GM18873 (cell line): Measurements from ENCODE around the gene VAV2.
A peak's percentile ranks its signal among the peaks of the same experiment; 100 is the strongest.

Experiments
- ATAC-seq: cut with Tn5 transposase; IDR thresholded peaks from one replicate; pipeline ENCODE4 v1.9.1; 2021; ENCODE audit warnings: mild to moderate bottlenecking, moderate library complexity, moderate number of reproducible peaks; ENCODE audit not compliant: unreplicated experiment, low FRiP score

VAV2 gene

DNA sequence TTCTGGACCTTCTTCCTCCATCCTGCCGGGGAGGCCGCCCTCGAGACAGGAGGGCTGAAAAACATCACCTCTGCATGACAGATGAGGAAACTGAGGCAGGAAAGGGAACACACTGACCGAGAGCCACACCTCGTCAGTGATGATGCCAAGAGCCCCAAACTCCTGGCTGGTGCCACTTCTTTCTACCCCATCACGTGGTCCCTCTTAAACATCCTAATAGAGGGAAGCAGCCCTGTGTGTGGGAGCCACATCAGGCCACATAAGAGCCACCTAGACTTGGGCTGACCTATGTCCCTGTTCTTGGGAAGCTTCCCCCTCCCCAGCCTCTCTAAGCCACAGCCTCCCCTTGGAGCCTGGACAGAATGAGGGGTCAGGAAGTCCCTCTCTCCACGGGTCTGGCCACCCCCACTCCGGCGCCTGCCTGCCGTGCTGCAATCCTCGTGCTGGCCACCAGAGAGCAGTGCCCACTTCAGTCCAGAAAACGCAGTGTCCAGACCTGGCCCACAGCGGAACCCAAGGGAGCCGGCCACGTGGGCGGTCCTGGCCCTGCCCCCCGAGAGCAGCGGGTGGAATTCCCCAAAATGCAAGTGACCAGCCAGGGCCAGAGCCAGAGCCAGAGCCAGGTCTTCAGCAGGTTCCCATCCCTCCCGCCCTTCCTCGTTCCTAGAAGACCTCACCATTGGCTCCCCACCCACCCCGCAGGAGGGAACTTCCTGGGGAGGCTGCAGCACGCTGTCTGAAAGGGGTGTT lies 199.2 kb downstream of the VAV2 start:
- peak; percentile 51 for ATAC-seq

DNA sequence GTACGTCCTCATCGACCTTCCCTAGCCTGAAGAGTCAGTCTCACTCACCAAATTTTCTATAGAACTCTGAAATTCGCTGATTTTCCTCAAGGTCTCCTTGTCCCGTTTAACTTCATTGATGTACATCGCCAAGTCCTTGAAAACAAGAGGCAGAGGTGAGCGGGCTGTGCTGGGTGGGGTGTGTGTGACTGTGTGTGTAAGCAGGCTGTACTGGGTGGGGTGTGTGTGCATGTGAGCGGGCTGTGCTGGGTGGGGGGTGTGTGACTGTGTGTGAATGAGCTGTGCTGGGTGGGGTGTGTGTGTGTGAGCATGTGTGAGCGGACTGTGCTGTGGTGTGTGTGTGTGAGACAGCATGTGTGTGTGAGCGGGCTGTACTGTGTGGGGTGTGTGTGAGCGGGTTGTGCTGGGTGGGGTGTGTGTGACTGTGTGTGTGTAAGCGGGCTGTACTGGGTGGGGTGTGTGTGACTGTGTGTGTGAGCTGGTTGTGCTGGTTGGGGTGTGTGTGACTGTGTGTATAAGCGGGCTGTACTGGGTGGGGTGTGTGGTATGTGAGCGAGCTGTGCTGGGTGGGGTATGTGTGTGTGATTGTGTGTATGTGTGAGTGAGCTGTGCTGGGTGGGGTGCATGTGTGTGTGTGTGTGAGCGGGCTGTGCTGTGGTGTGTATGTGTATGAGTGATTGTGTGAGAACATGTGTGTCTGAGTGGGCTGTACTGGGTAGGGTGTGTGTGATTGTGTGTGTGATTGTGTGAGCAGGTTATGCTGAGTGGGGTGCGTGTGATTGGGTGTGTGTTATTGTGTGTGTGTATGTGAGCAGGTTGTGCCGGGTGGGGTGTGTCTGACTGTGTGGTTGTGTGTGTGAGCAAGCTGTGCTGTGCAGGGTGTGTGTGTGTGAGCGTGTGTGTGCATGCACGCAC lies 200.1 kb downstream of the VAV2 start:
- ATAC-seq = no peak

DNA sequence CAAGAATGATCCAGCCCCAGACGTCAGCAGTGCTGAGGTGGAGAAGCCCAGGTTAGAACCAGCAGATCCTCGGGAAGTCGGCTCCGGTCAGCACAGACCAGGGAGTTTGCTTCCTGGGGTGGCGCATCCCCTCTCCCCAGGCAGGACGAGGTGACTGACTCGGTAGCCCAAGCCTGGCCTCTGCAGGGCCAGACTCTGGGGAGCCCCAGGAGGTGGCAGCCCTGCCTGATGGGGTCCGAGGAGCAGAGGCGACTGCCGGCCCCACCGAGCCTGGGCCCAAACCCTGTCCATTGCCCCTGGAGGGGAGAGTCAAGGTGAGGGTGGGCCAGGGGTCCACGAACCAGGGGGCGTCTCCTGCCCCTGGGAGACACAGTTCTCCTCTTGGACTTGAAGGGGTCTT lies 201.1 kb downstream of the VAV2 start:
- ATAC-seq = no peak

DNA sequence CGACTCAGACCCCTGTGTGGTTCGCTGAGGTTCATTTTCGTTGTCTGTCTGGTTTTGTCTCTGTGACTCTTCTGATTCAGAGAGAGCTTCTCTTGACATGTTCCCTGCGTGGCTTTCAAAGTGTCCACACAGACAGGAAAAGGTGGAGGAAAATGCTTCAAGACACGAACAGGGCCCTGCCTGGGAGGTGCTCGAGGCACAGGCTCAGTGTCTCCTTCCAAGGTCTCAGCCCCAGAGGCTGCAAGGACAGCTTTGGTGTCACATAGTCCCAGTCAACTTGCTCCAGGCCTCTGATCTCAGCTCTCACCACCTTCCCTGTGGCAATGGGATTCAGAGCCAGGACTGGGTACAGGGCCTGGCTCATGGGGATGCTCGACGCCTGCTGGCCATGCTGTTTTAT lies 202.3 kb downstream of the VAV2 start:
- ATAC-seq = no peak

DNA sequence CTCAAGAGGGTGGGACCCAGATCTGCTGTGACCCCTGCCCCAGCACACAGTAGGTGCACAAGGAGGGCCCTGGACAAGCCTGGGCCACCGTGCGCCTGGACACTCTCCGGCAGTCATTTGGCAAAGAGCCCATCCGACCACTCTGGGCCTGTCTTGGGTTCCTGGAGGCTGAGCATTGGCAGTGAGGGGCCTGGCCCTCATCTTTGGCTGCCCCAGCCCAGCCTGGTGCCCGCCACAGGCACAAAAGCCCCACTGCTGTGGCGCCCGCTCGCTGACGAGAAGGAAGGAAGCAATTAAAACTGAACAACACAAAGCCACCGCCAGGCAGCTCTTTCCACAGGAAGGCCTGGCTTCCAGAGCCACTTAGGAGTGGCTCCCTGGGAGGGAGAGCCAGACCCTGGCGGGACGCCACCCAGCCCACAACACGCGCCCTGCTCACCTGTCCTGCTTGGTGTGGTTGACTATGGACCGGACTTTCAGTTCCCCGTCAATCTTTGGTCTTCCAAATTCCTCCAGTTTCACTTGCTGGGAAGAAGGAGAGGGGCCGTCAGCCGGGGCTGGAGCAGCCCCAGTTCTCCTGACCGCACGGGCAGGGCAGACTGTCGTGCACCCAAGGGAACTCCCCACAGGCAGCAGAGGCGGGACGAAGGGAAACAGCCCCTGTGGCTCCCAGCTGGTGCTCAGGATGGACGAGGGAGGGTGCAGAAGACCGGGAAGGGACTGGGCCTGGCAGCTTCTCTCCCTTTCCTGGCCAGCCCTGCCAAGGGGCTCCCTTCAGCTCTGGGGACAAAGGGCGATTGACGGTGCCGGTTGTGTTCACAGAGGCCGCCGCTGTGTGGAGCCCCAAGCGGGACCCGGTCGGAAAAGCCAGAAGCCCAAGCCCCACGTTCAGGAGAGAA lies 203.1 kb downstream of the VAV2 start:
- ATAC-seq = no peak

DNA sequence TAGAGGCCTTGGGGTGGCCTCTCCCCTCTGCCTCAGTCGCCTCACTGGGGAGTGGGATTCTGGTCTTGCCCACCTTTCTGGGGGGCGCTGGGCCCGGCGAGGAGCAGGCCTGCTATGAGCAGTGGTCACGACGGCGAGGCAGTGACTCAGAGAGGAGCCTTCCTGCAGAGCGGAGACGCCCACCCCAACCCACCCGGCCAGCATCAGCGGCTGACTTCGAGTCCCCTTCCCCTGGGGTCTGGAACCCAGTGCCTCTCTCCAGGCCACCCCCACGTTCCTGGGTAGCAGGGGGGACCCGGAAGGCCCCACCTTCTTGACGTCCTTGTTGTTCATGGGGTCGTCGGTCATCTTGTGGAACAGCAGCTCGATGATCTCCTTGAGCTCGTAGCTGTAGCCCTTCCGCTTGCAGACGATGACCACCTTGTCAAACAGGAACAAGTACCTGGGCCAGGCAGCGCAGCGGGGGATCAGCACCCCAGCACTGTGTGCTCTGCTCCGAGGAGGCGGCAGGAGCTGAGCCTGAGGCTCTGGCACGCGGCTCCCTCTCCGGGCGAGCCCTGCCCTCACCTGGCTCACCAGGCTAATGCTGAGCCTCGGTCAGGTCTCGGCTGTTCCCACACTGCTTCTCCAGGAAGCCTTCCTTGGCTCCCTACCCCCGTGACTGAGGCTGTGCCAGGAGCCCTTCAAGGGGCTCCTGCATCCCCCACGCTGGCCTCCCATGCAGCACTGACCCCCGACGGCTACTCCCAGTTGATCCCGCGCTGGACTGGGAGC lies 203.9 kb downstream of the VAV2 start:
- no peak for ATAC-seq

DNA sequence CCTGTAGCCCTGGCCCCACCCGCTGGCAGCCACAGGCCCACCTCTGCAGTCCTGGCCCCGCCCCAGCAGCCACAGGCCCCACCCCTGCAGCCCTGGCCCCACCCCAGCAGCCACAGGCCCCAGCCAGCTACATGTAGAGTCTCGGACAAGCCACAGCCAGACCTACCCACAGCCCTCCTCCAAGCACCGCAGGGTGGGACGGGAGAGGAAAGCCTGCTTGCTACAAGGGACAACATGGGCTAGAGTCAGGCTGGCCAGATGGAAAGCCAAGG lies 204.4 kb downstream of the VAV2 start:
- no peak for ATAC-seq

DNA sequence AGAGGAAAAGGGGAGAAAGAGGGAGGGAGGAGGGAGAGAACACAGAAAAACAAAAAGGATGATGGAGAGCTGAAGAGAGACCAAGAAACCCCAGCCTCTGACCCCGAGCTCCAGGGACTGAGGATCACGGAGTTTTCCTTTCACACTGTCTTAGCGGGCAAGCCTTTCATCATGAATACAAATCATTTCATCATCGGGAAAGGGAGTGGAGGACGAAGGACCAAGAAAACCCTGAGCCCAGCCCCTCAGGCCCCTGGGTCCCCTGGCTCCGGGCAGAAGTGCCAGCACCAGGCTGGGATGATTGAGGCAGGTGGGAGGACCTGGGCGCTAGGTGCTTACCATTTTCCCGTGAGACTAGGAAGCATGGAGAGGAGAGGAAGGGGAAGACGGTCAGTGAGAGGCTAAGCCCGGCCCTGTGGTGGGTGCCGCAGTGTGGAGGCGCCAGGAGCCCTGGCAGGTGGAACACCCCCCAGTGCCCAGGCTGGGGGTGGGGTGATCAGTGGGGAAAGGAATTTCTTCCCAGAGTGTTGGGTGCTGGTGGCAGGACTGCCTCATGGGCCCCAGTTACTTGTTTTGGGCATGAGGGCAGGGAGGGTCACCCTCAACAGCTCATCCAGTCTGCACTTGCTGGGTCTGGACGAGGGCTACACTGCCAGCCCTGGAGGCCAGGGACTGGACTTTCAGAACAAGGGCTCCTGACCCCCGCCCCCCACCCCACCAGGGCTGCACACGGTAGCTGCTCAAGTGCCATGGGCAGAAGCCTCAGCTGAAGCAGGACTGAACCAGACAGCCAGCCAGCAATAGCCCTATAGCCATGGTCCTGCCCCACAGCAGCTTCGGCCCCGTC lies 205.0 kb downstream of the VAV2 start:
- no peak for ATAC-seq

DNA sequence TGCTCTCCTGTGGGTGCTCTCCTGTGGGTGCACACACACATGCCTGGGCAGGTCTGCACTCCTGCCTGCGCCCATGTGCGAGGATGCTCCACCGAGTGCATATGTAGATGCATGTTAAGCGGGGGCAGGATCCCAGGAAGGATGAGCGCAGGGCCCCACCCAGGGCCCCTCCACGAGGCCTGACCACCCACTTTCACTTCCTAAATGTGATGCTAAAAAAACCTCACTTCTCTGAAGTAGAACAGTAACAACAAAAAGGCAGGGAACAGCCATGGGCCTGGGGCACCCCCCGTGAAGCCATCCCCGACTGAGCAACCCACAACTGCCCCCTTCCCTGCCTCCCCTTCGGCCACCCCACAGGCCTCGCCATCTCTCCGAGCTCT lies 205.8 kb downstream of the VAV2 start:
- ATAC-seq = no peak

DNA sequence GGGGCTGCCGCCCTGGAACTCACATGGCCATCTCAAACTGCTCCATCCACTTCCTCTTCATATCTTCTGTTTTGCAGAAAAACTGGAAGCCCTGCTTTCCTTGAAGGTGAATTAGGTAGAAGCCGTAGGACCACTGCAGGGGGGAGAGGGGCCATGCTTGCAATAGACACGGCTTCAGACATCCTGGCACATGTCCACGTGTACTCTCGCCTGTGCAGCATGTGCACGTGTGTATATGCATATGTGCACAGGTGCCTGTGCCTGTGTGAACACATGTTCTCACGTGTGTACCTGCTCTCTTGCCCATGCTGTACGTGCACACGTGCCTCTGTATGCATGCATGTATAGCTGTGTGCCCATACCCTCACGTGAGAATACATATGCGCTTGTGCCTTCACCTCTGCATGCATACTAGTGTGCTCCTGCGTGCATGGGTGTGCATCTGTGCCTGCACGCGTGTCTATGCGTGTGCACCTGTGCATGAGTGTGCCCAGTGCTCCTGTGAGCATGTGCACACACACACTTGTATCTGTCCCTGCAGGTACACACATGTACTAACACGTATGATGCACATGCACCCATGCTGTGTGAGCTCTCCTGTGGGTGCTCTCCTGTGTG lies 206.3 kb downstream of the VAV2 start:
- ATAC-seq = no peak

DNA sequence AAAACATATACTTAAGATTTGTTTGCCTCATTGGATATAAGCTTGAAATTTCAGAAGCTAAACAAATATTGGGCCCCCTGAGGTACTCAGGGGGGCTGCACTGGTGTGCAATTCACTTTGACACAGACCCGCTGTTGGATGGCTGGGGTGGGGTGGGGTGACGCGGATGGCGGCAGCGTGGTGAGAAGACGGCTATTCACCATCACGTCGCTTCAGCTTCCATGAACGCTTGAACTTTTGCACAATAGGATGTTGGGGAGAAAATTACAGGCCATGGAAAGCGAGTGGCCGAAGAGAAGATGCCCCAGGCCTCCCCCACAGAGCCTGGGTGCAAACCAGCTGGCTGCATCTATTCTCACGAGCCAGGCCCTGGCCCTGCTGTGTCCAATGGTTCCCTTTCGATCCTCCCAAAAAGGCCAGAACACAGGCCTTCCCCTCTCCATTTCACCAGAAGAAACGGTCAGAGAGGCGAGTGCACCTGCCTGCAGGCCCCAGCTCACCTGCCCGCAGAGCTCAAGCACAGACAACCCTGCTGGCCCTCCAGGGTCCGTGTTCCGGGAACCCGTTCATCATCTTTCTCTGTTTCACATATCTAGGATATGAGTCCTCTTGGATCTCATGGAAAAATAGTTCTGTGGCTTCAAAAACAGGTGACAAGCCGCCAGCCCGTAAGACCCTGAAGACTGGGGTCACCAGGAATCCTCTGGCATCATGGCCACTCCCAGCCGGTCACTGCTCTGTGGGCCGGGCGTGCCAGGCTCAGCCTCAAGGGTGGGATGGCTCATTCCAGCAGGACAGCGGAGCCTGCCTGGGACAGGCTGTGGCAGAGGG lies 207.2 kb downstream of the VAV2 start:
- ATAC-seq = no peak

DNA sequence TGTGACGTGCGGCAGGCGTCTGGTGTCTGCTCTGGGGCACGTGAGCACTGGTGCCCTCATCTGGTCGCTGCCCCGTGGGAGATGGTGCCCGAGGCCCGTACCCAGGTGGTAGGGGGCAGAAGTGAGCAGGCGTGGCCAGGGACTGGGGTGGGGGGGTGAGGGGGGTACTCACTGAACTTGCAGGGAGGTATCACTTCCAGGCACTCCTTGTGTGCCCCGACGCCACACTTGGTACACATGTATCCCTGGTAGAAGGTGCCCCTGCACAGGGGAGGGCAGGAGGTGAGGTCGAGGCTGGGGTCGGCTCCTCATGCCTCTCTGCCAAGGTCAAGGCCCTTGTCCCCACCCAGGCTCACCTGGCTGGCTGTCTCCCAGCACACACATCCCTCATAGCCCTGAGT lies 208.8 kb downstream of the VAV2 start:
- no peak for ATAC-seq

DNA sequence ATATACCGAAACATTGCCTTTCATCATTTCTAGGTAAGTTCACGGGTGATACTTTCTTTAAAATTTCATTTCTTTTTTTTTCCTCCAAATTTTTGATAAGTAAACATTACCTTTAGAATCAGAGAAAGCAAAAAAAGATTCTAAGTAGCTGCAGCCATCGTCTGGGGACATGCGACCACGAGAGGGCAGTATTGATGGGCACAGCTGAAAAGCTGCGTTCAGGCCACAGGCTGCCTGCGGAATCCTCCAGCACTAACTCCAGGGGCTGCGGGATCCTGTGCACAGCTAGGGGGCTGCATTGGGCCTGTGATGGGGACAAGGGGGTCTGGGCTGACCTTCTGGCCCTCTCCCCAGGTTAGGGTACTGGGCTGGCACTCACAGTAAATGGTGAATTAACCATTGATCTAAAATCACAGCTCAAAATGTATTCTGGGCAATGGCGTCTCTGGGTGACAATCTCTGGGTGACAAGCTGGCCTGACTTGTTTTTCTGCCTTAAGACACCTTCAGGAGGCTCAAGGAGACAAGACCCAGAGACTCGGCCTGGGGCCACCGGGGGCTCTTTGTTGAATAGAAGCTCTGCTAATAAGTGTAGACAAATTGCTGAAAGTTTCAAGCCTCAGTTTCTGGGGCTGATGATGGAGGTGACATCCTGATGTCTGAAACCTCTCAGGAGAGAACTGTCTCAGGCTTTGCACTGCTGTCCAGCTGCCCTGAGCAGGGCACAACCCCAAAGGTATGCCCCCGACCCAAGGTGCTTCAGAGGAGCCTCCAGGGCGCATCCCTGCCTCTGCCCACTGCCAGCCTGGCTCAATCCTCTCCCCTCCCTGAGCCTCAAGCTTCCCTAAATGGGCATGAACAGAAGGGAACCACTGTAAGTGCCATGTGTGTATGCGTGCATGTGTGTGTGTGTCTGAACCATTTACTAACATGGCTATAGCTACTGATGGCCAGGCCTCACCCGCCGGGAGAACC lies 209.7 kb downstream of the VAV2 start:
- no peak for ATAC-seq

DNA sequence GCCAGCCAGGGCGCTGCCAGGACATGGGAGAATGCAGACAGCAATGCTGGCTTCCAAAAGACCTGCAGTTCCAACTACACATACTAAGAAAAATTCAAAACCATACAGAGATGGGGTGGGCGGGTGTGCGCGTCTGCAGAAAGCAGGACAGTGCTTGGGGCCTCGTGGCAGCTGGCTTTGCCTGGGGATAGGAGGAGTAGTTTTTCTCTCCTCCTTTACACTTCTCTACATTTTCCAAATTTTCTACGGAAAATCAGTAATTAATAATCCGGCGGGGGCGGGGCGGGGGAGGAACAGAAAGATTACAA lies 210.3 kb downstream of the VAV2 start:
- ATAC-seq = no peak

DNA sequence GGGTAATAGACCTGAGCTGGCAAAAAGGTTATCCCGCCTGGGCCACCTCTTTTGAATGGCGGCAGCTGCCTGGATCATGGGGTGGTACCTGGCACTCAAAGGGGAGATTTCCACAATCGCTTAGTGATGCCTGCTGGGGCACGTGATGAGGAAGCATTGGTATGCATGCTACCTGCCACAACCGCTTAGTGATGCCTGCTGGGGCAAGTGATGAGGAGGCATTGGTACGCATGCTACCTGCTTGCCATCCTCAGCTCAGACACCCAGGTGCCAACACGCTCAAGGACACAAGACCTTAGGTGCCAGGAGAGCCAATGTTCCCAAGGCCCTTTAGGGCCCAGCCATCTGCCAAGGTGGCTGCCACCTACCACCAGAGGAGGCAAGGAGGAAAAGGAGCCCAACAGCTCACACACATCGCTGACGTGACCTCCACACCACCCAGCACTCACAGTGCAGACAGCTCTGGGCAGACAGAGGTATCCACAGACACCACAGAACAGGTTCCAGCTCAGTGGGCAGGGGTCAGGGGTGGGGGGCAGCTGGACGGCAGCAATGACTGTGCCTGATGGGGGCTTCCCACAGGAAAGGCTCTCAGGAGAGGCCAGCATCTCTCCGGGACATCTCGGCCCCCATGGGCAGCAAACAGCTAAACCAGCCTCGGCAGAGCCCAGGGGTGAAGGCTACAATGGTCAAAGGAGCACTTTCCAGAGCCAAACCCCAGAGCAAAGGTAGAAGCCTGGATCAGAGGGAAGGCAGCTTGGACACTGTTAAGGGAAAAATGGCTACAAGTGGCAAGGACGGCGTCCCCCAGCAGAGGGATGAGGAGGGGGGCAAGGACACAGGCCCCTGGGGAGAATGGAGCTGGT lies 210.9 kb downstream of the VAV2 start:
- ATAC-seq = no peak

DNA sequence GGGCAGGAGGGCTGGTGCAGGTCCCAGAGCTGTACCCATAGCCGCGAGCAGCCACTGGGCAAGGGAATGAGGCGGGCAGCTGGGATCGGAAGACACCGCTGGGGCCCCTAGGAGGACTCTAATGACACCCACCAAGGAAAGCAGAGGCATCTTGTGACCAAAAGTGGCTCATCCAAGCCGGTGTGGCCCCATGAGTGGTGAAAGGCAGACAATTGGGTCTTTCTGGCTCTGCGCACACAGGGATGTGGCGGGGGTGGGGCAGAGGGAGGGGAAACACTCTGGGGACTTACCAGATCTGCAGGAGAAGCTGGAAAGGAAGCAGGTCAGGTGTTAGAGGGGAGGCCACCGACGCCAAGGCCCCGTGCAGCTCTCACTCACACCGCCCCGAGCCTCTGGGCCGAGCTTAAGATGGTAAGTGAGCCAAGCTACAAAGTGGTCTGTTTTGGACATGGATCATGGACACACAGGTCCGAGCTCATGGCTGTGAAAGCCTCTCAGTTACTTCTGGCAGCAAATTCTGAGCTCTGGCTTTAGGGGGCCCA lies 211.6 kb downstream of the VAV2 start:
- ATAC-seq = no peak
